Measurements from ENCODE around the gene EDAR. TPM values are rescaled to one million over a fixed set of nuclear protein-coding genes. Genes with fewer than 3 reads are reported as not detected.

Gene EDAR
- polyA plus RNA-seq, 1 of the 3 experiments (the other 2 are of a cell fraction): not detected

- POLR2A ChIA-PET: no interaction called here
- H3K27me3 ChIP-seq (ENCODE audit: insufficient read depth): peaks cover 14% of the 10 kb centered on the region; the same call in 1 of the 2 replicates
Measured at GRCh38 chr2:108983061-108983460, 6.0 kb downstream of the EDAR start.

GRCh38 chr2:108982259-108982679, 6.8 kb downstream of the EDAR start:
- H4K20me1 ChIP-seq (ENCODE audit: insufficient read depth): no peaks in the 10 kb centered on the region
- TF ChIP-seq RCOR1 (IDR thresholded peaks at IDR 0.05; ENCODE audit: low read length) (no peak), CTCF (IDR thresholded peaks at IDR 0.05) (no peak), JUND (IDR thresholded peaks at IDR 0.05) (no peak), GATA2 (CRISPR knock-in tag; IDR thresholded peaks at IDR 0.05) (no peak), FOXM1 (IDR thresholded peaks at IDR 0.05; ENCODE audit: low read depth) (no peak), IRF3 (IDR thresholded peaks at IDR 0.05; ENCODE audit: low read depth, low read length) (no peak), NRF1 (IDR thresholded peaks at IDR 0.05; ENCODE audit: low read depth, low read length) (no peak), YY1 (IDR thresholded peaks at IDR 0.05; ENCODE audit: low read depth) (no peak), EZH2phosphoT487 (IDR thresholded peaks at IDR 0.05; ENCODE audit: borderline replicate concordance, low read depth) (no peak), RAD21 (IDR thresholded peaks at IDR 0.05; ENCODE audit: low read length) (no peak), POLR2AphosphoS5 (IDR thresholded peaks at IDR 0.05; ENCODE audit: low read depth, low read length) (no peak), SIN3A (IDR thresholded peaks at IDR 0.05; ENCODE audit: borderline replicate concordance, low read depth, low read length) (no peak)
- DNase-seq: no peak
- 43% methylated on average over 4 of the region's 4 CpGs for WGBS (ENCODE audit: low lambda C conversion rate)
- H3K4me3 ChIP-seq (ENCODE audit: low read depth in 2 of 2, low read length in 1 of 2): no peak overlapping the region
- no peaks in the 10 kb centered on the region for H3K9me3 ChIP-seq
- peaks cover 19% of the 10 kb centered on the region; the same call in 1 of the 2 replicates for H3K27me3 ChIP-seq (ENCODE audit: insufficient read depth)
- no peaks in the 10 kb centered on the region for H3K79me2 ChIP-seq (ENCODE audit: insufficient read depth)
- POLR2A ChIA-PET: no interaction called here
- H2AFZ ChIP-seq (ENCODE audit: low read depth): no peak overlapping the region
- CTCF ChIA-PET: interaction anchor here (0.6 to 1.3 kb wide), 2 partner anchors 18 to 20 kb away, joined by 3 to 4 read pairs; no protein-coding TSS in a partner anchor
- H3K4me2 ChIP-seq: no peak overlapping the region
- H3F3A ChIP-seq (replicated peaks; ENCODE audit: insufficient read depth): no peaks in the 10 kb centered on the region
- H3K36me3 ChIP-seq (replicated peaks in 1 of 2; ENCODE audit: control insufficient read depth in 1 of 2, insufficient read depth in 2 of 2, low read length in 1 of 2): no peaks in the 10 kb centered on the region
- H3K4me1 ChIP-seq (ENCODE audit: control insufficient read depth in 1 of 2, insufficient read depth in 2 of 2, low read depth in 1 of 2, low read length in 1 of 2): no peaks in the 10 kb centered on the region; a peak in 1 of 4 replicates
- no peak overlapping the region for H3K9ac ChIP-seq
- no peaks in the 10 kb centered on the region for H3K9me2 ChIP-seq
- no peak overlapping the region for H3K27ac ChIP-seq (ENCODE audit: low read depth in 2 of 2, low read length in 1 of 2)

More at GRCh38 chr2:108983061-108983460, 6.0 kb downstream of the EDAR start:
- H3K27ac ChIP-seq (ENCODE audit: low read depth in 2 of 2, low read length in 1 of 2): no peak overlapping the region
- no peaks in the 10 kb centered on the region for H3K9me2 ChIP-seq
- H3K9me3 ChIP-seq: no peaks in the 10 kb centered on the region
- no peak overlapping the region for H3K9ac ChIP-seq
- no peak for DNase-seq
- CTCF ChIA-PET: no interaction called here
- 73% methylated on average over 3 of the region's 3 CpGs for WGBS (ENCODE audit: low lambda C conversion rate)
- H4K20me1 ChIP-seq (ENCODE audit: insufficient read depth): no peaks in the 10 kb centered on the region
- no peak overlapping the region for H3K4me2 ChIP-seq
- H3K79me2 ChIP-seq (ENCODE audit: insufficient read depth): no peaks in the 10 kb centered on the region
- H3F3A ChIP-seq (replicated peaks; ENCODE audit: insufficient read depth): no peaks in the 10 kb centered on the region
- H2AFZ ChIP-seq (ENCODE audit: low read depth): no peak overlapping the region
- TF ChIP-seq YY1 (IDR thresholded peaks at IDR 0.05; ENCODE audit: low read depth) (no peak), JUND (IDR thresholded peaks at IDR 0.05) (no peak)
- H3K36me3 ChIP-seq (replicated peaks in 1 of 2; ENCODE audit: control insufficient read depth in 1 of 2, insufficient read depth in 2 of 2, low read length in 1 of 2): no peaks in the 10 kb centered on the region
- H3K4me1 ChIP-seq (ENCODE audit: control insufficient read depth in 1 of 2, insufficient read depth in 2 of 2, low read depth in 1 of 2, low read length in 1 of 2): no peaks in the 10 kb centered on the region; a peak in 1 of 4 replicates
- no peak overlapping the region for H3K4me3 ChIP-seq (ENCODE audit: low read depth in 2 of 2, low read length in 1 of 2)
